ENCODE measurements around the gene BRICD5. TPM values are rescaled to one million over a fixed set of nuclear protein-coding genes. Genes with fewer than 3 reads are reported as not detected.

The BRICD5 gene
- total and polyA plus RNA-seq, 7 experiments from 2014 or later: 0.22 to 44.3 (median 14.3) TPM; not detected in 1

- Mint-ChIP-seq H3K27me3 (no peaks in the 10 kb centered on the region), H3K9me3 (no peaks in the 10 kb centered on the region), H3K4me1 (peaks cover 0 to 11% (median 0%) of the 10 kb centered on the region in 7 donors), H3K36me3 (peaks cover 0 to 14% (median 7%) of the 10 kb centered on the region in 5 donors), H3K4me3 (no peak overlapping the region), H3K27ac (no peak overlapping the region)
- Histone ChIP-seq H3K4me3 (ENCODE audit: low read length) (no peak overlapping the region), H3K9me3 (ENCODE audit: control insufficient read depth in 2 of 3, low read length in 3 of 3) (no peaks in the 10 kb centered on the region), H3K27ac (ENCODE audit: low read depth, low read length) (no peak overlapping the region), H3K27me3 (ENCODE audit: control insufficient read depth in 2 of 2, insufficient read depth in 2 of 2, low read length in 2 of 2) (no peaks in the 10 kb centered on the region), H3K4me1 (ENCODE audit: control insufficient read depth in 2 of 2, insufficient read depth in 2 of 2, low read length in 2 of 2) (no peaks in the 10 kb centered on the region), H3K36me3 (ENCODE audit: control insufficient read depth in 2 of 3, insufficient read depth in 3 of 3, low read length in 3 of 3) (peaks cover 0 to 39% (median 0%) of the 10 kb centered on the region in 3 experiments)
- ATAC-seq: no peak
- intact Hi-C loops (cut with micrococcal nuclease): no loop called here
- CTCF ChIA-PET: no interaction called here
- no peak for DNase-seq
- POLR2A ChIA-PET: no interaction called here
These were observed 28.4 kb upstream of the BRICD5 start for GRCh38 chr16:2238838-2239675.

DNA sequence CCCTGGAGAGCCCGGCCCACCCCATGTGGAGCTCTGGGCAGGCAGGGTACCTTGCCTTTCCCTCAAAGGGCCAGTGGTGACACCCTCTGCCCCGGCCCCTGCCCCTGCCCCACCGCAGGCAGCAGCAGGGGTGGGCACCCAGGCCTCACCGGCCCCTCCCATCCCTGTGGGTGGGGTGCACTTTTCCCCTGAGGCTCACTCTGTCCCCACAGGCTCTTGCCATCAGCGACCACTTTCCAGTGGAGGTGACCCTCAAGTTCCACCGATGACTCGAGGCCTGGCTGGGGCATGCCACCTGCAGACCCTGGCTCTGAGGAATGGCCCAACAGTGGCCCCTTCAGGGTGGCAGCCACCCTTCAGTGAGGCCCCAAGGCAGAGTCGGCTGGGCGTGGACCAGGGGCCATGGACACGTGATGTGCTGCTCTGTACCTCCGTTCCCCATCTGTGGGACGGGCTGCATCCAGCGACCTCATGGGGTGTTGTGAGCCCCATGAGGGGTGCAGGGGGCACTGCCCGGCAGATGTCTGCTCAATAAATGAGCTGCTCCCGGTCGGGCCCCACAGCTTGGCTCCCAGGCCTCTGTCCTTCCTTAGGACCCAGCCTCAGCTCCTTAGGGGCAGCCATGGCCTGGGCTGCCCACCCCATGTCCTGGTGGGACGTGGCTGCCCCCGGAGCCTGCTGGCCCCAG, 27.6 kb upstream of the BRICD5 start:
- H3K4me3 Mint-ChIP-seq: no peak overlapping the region

DNA sequence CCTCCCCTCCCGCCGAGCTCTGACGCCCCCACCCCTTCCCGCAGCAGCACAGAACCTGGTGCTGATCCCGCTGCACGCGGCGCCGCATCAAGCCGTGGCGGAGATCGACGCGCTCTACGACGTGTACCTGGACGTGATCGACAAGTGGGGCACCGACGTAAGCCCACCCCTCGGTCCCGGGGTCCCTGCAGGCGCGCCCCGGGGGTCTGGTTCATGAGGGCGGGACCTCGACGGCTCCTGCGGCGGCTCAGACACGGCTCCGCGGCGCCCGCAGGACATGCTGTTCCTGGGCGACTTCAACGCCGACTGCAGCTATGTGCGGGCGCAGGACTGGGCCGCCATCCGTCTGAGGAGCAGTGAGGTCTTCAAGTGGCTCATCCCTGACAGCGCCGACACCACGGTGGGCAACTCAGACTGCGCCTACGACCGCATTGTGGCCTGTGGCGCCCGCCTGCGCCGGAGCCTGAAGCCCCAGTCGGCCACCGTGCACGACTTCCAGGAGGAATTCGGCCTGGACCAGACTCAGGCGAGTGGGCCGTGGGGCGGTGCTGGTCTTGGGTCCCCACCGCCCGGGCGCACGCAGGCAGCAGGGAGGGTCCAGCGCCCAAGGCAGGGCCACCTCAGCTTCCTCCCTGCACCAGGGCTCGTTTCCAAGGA, 27.0 kb upstream of the BRICD5 start:
- peaks cover 0 to 39% (median 0%) of the 10 kb centered on the region in 3 experiments for H3K36me3 ChIP-seq (ENCODE audit: control insufficient read depth in 2 of 3, insufficient read depth in 3 of 3, low read length in 3 of 3)
- Mint-ChIP-seq H3K27ac (no peak overlapping the region), H3K27me3 (no peaks in the 10 kb centered on the region), H3K36me3 (peaks cover 0 to 23% (median 7%) of the 10 kb centered on the region in 5 donors), H3K4me3 (no peak overlapping the region), H3K4me1 (peaks cover 0 to 10% (median 0%) of the 10 kb centered on the region in 7 donors), H3K9me3 (no peaks in the 10 kb centered on the region)
- no peak for DNase-seq
- H3K9me3 ChIP-seq (ENCODE audit: control insufficient read depth in 2 of 3, low read length in 3 of 3): no peaks in the 10 kb centered on the region
- H3K27me3 ChIP-seq (ENCODE audit: control insufficient read depth in 2 of 2, insufficient read depth in 2 of 2, low read length in 2 of 2): no peaks in the 10 kb centered on the region
- H3K27ac ChIP-seq (ENCODE audit: low read depth, low read length): no peak overlapping the region
- intact Hi-C loops (cut with micrococcal nuclease): no loop called here
- H3K4me1 ChIP-seq (ENCODE audit: control insufficient read depth in 2 of 2, insufficient read depth in 2 of 2, low read length in 2 of 2): no peaks in the 10 kb centered on the region
- ATAC-seq: no peak
- CTCF ChIA-PET: no interaction called here
- H3K4me3 ChIP-seq (ENCODE audit: low read length): no peak overlapping the region
- POLR2A ChIA-PET: no interaction called here

More for the DNA sequence above, 27.6 kb upstream of the BRICD5 start:
- Mint-ChIP-seq H3K4me1 (peaks cover 0 to 11% (median 0%) of the 10 kb centered on the region in 7 donors), H3K27me3 (no peaks in the 10 kb centered on the region), H3K9me3 (no peaks in the 10 kb centered on the region), H3K27ac (no peak overlapping the region), H3K36me3 (peaks cover 0 to 19% (median 7%) of the 10 kb centered on the region in 5 donors)
- CTCF ChIA-PET: no interaction called here
- DNase-seq (no peak), ATAC-seq (no peak)
- intact Hi-C loops (cut with micrococcal nuclease): no loop called here
- Histone ChIP-seq H3K27me3 (ENCODE audit: control insufficient read depth in 2 of 2, insufficient read depth in 2 of 2, low read length in 2 of 2) (no peaks in the 10 kb centered on the region), H3K36me3 (ENCODE audit: control insufficient read depth in 2 of 3, insufficient read depth in 3 of 3, low read length in 3 of 3) (peaks cover 0 to 39% (median 0%) of the 10 kb centered on the region in 3 experiments), H3K9me3 (ENCODE audit: control insufficient read depth in 2 of 3, low read length in 3 of 3) (no peaks in the 10 kb centered on the region), H3K4me1 (ENCODE audit: control insufficient read depth in 2 of 2, insufficient read depth in 2 of 2, low read length in 2 of 2) (no peaks in the 10 kb centered on the region), H3K27ac (ENCODE audit: low read depth, low read length) (no peak overlapping the region), H3K4me3 (ENCODE audit: low read length) (no peak overlapping the region)
- POLR2A ChIA-PET: no interaction called here

- Mint-ChIP-seq H3K9me3 (no peaks in the 10 kb centered on the region), H3K27me3 (no peaks in the 10 kb centered on the region), H3K36me3 (peaks cover 0 to 19% (median 3%) of the 10 kb centered on the region in 5 donors), H3K4me3 (no peak overlapping the region), H3K27ac (no peak overlapping the region), H3K4me1 (peaks cover 0 to 6% (median 0%) of the 10 kb centered on the region in 7 donors)
- Histone ChIP-seq H3K27ac (ENCODE audit: low read depth, low read length) (no peak overlapping the region), H3K36me3 (ENCODE audit: control insufficient read depth in 2 of 3, insufficient read depth in 3 of 3, low read length in 3 of 3) (peaks cover 0 to 39% (median 0%) of the 10 kb centered on the region in 3 experiments), H3K9me3 (ENCODE audit: control insufficient read depth in 2 of 3, low read length in 3 of 3) (no peaks in the 10 kb centered on the region), H3K4me1 (ENCODE audit: control insufficient read depth in 2 of 2, insufficient read depth in 2 of 2, low read length in 2 of 2) (no peaks in the 10 kb centered on the region), H3K4me3 (ENCODE audit: low read length) (no peak overlapping the region), H3K27me3 (ENCODE audit: control insufficient read depth in 2 of 2, insufficient read depth in 2 of 2, low read length in 2 of 2) (no peaks in the 10 kb centered on the region)
- no peak for ATAC-seq
- ChIA-PET POLR2A (no interaction called here), CTCF (no interaction called here)
- DNase-seq: no peak
- intact Hi-C loops (cut with micrococcal nuclease): no loop called here
These were observed 26.4 kb upstream of the BRICD5 start for GRCh38 chr16:2237102-2237482.

GRCh38 chr16:2236337-2237101, 25.9 kb upstream of the BRICD5 start, which contains the start of gene DNASE1L2:
TSS of gene DNASE1L2 (plus strand) at chr16:2236444. CDS start at chr16:2236817, 373 bp downstream.
- Mint-ChIP-seq H3K36me3 (peaks cover 0 to 19% (median 3%) of the 10 kb centered on the region in 5 donors), H3K27me3 (no peaks in the 10 kb centered on the region), H3K4me1 (peaks cover 0 to 6% (median 0%) of the 10 kb centered on the region in 7 donors), H3K4me3 (no peak within 1 kb of the TSS), H3K9me3 (no peaks in the 10 kb centered on the region), H3K27ac (no peak within 1 kb of the TSS)
- H3K4me1 ChIP-seq (ENCODE audit: control insufficient read depth in 2 of 2, insufficient read depth in 2 of 2, low read length in 2 of 2): no peaks in the 10 kb centered on the region
- no peaks in the 10 kb centered on the region for H3K27me3 ChIP-seq (ENCODE audit: control insufficient read depth in 2 of 2, insufficient read depth in 2 of 2, low read length in 2 of 2)
- H3K9me3 ChIP-seq (ENCODE audit: control insufficient read depth in 2 of 3, low read length in 3 of 3): no peaks in the 10 kb centered on the region
- no peak within 1 kb of the TSS for H3K4me3 ChIP-seq (ENCODE audit: low read length)
- ATAC-seq: no peak
- ChIA-PET CTCF (no interaction called here), POLR2A (no interaction called here)
- intact Hi-C loops (cut with micrococcal nuclease): no loop called here
- no peak for DNase-seq
- H3K27ac ChIP-seq (ENCODE audit: low read depth, low read length): no peak within 1 kb of the TSS
- H3K36me3 ChIP-seq (ENCODE audit: control insufficient read depth in 2 of 3, insufficient read depth in 3 of 3, low read length in 3 of 3): peaks cover 0 to 44% (median 3%) of the 10 kb centered on the region in 3 experiments

DNA sequence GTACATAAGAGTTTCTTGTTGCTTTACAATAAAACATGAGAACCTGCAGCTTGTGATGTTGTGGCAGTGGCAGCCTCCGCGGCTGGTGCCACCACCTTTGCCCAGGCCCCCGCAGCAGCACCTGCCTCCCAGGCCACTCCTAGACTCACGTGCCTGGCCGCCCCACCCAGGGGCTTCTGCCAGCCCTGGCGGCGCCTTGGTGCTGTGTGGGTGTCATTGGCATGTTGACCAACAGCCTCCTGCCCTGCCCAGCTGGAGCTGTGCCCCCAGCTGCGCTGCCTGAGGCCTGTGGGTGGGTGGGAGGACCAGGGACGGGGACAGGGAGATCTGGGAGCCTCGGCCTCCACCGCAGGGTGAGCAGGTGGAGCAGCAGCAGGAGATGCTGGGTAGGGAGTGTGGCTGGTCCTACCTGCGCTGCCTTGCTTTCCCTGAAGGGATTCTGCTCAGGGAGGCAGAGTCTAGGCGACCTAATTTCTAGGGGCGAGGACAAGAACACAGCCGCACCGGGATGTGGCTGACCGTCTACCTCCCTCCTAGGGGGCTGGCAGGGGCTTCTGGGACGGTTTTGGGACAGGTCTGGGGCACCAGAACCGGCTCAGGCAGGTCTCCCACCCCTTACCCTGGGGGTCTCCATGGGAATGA, 25.2 kb upstream of the BRICD5 start:
- Histone ChIP-seq H3K27ac (ENCODE audit: low read depth, low read length) (no peak overlapping the region), H3K4me1 (ENCODE audit: control insufficient read depth in 2 of 2, insufficient read depth in 2 of 2, low read length in 2 of 2) (no peaks in the 10 kb centered on the region), H3K27me3 (ENCODE audit: control insufficient read depth in 2 of 2, insufficient read depth in 2 of 2, low read length in 2 of 2) (no peaks in the 10 kb centered on the region), H3K9me3 (ENCODE audit: control insufficient read depth in 2 of 3, low read length in 3 of 3) (no peaks in the 10 kb centered on the region), H3K4me3 (ENCODE audit: low read length) (no peak overlapping the region), H3K36me3 (ENCODE audit: control insufficient read depth in 2 of 3, insufficient read depth in 3 of 3, low read length in 3 of 3) (peaks cover 0 to 51% (median 5%) of the 10 kb centered on the region in 3 experiments)
- Mint-ChIP-seq H3K4me1 (peaks cover 0 to 6% (median 0%) of the 10 kb centered on the region in 7 donors), H3K4me3 (no peak overlapping the region), H3K36me3 (peaks cover 0 to 23% (median 3%) of the 10 kb centered on the region in 5 donors), H3K27ac (no peak overlapping the region), H3K9me3 (no peaks in the 10 kb centered on the region), H3K27me3 (no peaks in the 10 kb centered on the region)
- POLR2A ChIA-PET: no interaction called here
- DNase-seq (no peak), ATAC-seq (no peak)
- CTCF ChIA-PET: no interaction called here
- intact Hi-C loops (cut with micrococcal nuclease): no loop called here
